HG03442 (cell line): Measurements from ENCODE around the gene UBE2E2.
A peak's percentile ranks its signal among the peaks of the same experiment; 100 is the strongest.

Experiments
- ATAC-seq: cut with Tn5 transposase; IDR thresholded peaks from one replicate; pipeline ENCODE4 v1.9.1; 2021; ENCODE audit warnings: mild to moderate bottlenecking, moderate library complexity; ENCODE audit not compliant: unreplicated experiment

UBE2E2 gene

GRCh38 chr3:23501201-23501802 is 298.2 kb downstream of the UBE2E2 start:
- no peak for ATAC-seq

- ATAC-seq: no peak
Measured at GRCh38 chr3:23508464-23508863, 305.3 kb downstream of the UBE2E2 start.

- no peak for ATAC-seq
Measured at GRCh38 chr3:23518441-23518840, 315.3 kb downstream of the UBE2E2 start.

GRCh38 chr3:23519314-23520208 is 316.4 kb downstream of the UBE2E2 start:
- ATAC-seq: peak; percentile 80

GRCh38 chr3:23527326-23527725 is 324.2 kb downstream of the UBE2E2 start:
- no peak for ATAC-seq

- ATAC-seq: no peak
Measured at GRCh38 chr3:23533596-23533995, 330.5 kb downstream of the UBE2E2 start.

- no peak for ATAC-seq
Measured at GRCh38 chr3:23533996-23534395, 330.9 kb downstream of the UBE2E2 start.

GRCh38 chr3:23537101-23537551 is 334.0 kb downstream of the UBE2E2 start:
- no peak for ATAC-seq

- no peak for ATAC-seq
Measured at GRCh38 chr3:23539185-23539584, 336.1 kb downstream of the UBE2E2 start.

- ATAC-seq: no peak
Measured at GRCh38 chr3:23540600-23540999, 337.5 kb downstream of the UBE2E2 start.

- no peak for ATAC-seq
Measured at GRCh38 chr3:23542079-23542478, 339.0 kb downstream of the UBE2E2 start.

GRCh38 chr3:23546181-23546580 is 343.1 kb downstream of the UBE2E2 start:
- no peak for ATAC-seq

- no peak for ATAC-seq
Measured at GRCh38 chr3:23547905-23548650, 345.0 kb downstream of the UBE2E2 start.

- no peak for ATAC-seq
Measured at GRCh38 chr3:23548706-23549105, 345.6 kb downstream of the UBE2E2 start.

GRCh38 chr3:23549148-23549910 is 346.2 kb downstream of the UBE2E2 start:
- no peak for ATAC-seq

- ATAC-seq: peak; percentile 82
Measured at GRCh38 chr3:23550402-23550801, 347.3 kb downstream of the UBE2E2 start.

- ATAC-seq: no peak
Measured at GRCh38 chr3:23552506-23552905, 349.4 kb downstream of the UBE2E2 start.

- ATAC-seq: no peak
Measured at GRCh38 chr3:23553353-23553752, 350.2 kb downstream of the UBE2E2 start.

- ATAC-seq: no peak
Measured at GRCh38 chr3:23565041-23565775, 362.1 kb downstream of the UBE2E2 start.

- no peak for ATAC-seq
Measured at GRCh38 chr3:23566499-23566898, 363.4 kb downstream of the UBE2E2 start.
